Hippocampal formation (tissue), 2 donors: ENCODE measurements around the gene GATA2.

Source experiments
- DNase-seq, 2 donors: peaks; one replicate each; lab custom pipeline; 2025; lab: John Stamatoyannopoulos, UW

GATA2 gene

GRCh38 chr3:128492671-128493569 is at the start of gene GATA2:
GATA2 (minus strand) TSS chr3:128493201; CDS start chr3:128487031, 6,170 bp downstream.
- DNase-seq = no peak

- DNase-seq = no peak
These were observed 48.2 kb upstream of the GATA2 start for GRCh38 chr3:128541246-128541645.

GRCh38 chr3:128539376-128539775 is 46.4 kb upstream of the GATA2 start:
- no peak for DNase-seq

- no peak for DNase-seq
These were observed 44.2 kb upstream of the GATA2 start for GRCh38 chr3:128537091-128537703.

GRCh38 chr3:128532012-128532983 is 39.3 kb upstream of the GATA2 start:
- DNase-seq = no peak

- no peak for DNase-seq
These were observed 31.6 kb upstream of the GATA2 start for GRCh38 chr3:128524374-128525299.

- no peak for DNase-seq
These were observed 30.6 kb upstream of the GATA2 start for GRCh38 chr3:128523591-128523990.

GRCh38 chr3:128521715-128522114 is 28.7 kb upstream of the GATA2 start:
- DNase-seq = no peak

GRCh38 chr3:128518587-128519490 is 25.8 kb upstream of the GATA2 start:
- no peak for DNase-seq

- DNase-seq = no peak
These were observed 24.6 kb upstream of the GATA2 start for GRCh38 chr3:128517648-128518047.

GRCh38 chr3:128515967-128516366 is 23.0 kb upstream of the GATA2 start:
- DNase-seq = no peak

GRCh38 chr3:128508852-128509251 is 15.9 kb upstream of the GATA2 start:
- no peak for DNase-seq

GRCh38 chr3:128506754-128507153 is 13.8 kb upstream of the GATA2 start:
- DNase-seq = no peak

- no peak for DNase-seq
These were observed 12.8 kb upstream of the GATA2 start for GRCh38 chr3:128505771-128506170.

GRCh38 chr3:128504963-128505730 is 12.1 kb upstream of the GATA2 start:
- DNase-seq = no peak

GRCh38 chr3:128504533-128504915 is 11.5 kb upstream of the GATA2 start:
- DNase-seq = no peak

GRCh38 chr3:128503751-128504532 is 10.9 kb upstream of the GATA2 start:
- no peak for DNase-seq

GRCh38 chr3:128503164-128503651 is 10.2 kb upstream of the GATA2 start:
- no peak for DNase-seq
